Lower leg skin (tissue), 3 donors: ENCODE data around the gene ADARB2.

Experiments
- CTCF ChIP-seq, 3 donors: fragments of 450-650 bp; IDR thresholded peaks; one replicate each; pipeline ENCODE4 v1.5.1; 2016; ENCODE audit warnings: antibody characterized with exemption in 3 of 3, mild to moderate bottlenecking in 3 of 3, moderate library complexity in 2 of 3
- POLR2A ChIP-seq, 2 donors: fragments of 450-650 bp; IDR thresholded peaks; one replicate each; pipeline ENCODE4 v1.6.1; 2016 to 2017; ENCODE audit warnings: antibody characterized with exemption in 2 of 2, mild to moderate bottlenecking in 1 of 2, moderate library complexity in 1 of 2

- TF ChIP-seq CTCF (IDR thresholded peaks at IDR 0.05) (no peak), POLR2A (IDR thresholded peaks at IDR 0.05) (no peak)
These were observed 7.2 kb upstream of the ADARB2 start for GRCh38 chr10:1744524-1744923.
